ENCODE data around the gene CACNA2D2. TPM values are rescaled to one million over a fixed set of nuclear protein-coding genes. Genes with fewer than 3 reads are reported as not detected.
"Not testable (repeated sequence)": the region's sequence is repeated elsewhere in the genome, so short reads cannot be mapped to it uniquely, and the experiment has no call there.

Gene CACNA2D2
- total RNA-seq, 1 experiment from 2014 or later = 0.02 TPM

GRCh38 chr3:50530001-50530970 lies 26.9 kb upstream of the CACNA2D2 start:
- no peak for DNase-seq (ENCODE audit: extremely low read depth, low read depth)

- DNase-seq (ENCODE audit: extremely low read depth, low read depth) = peak; percentile 31
Measured at GRCh38 chr3:50525987-50526386, 22.6 kb upstream of the CACNA2D2 start.

- no peak for DNase-seq (ENCODE audit: extremely low read depth, low read depth)
Measured at GRCh38 chr3:50525191-50525910, 21.9 kb upstream of the CACNA2D2 start.

DNA sequence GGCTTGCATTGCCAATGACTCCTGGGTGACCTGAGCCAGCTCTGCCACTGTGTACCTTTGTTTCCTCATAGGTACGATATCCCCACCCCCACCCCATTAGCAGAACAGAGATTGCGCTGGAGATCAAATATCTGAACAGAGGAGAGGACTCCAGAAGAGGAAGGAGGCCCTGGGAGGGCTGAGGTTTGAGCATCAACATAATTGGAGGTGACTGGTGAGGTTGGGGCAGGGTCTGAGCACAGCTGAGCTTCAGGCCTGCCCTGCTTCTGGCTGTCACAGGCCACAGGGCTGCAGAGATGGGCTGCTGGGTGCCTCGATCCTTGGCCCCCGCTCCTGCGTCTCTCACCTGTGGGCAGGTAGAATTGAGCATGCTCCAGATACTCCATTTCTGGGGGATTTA lies 21.3 kb upstream of the CACNA2D2 start:
- no peak for DNase-seq (ENCODE audit: extremely low read depth, low read depth)

- no peak for DNase-seq (ENCODE audit: extremely low read depth, low read depth)
Measured at GRCh38 chr3:50523279-50523811, 19.9 kb upstream of the CACNA2D2 start.

GRCh38 chr3:50521572-50521971 lies 18.1 kb upstream of the CACNA2D2 start:
- DNase-seq (ENCODE audit: extremely low read depth, low read depth) = no peak

- DNase-seq (ENCODE audit: extremely low read depth, low read depth) = no peak
Measured at GRCh38 chr3:50520849-50521248, 17.4 kb upstream of the CACNA2D2 start.

DNA sequence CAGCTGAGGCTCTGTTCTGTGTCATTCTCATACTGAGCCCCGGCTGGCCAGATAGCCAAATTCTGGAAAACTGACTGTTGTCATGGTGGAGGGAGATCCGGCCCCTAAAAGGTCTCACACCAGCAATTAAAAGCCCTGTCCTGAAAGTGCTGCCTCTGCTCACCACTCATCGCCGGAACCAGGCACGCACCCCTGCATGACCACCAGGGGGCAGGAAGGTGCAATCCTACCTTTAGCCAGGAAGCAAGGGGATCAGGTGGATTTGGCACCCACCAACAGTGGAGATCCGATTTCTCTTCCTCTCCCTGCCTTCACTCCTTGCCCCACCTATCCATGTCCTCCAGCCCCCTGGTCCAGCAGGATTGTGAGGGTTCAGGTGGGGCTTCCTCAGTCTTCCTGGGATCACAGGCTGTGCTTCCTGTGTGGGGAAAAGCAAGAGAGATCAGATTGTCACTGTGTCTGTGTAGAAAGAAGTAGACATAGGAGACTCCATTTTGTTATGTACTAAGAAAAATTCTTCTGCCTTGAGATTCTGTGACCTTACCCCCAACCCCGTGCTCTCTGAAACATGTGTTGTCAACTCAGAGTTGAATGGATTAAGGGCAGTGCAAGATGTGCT lies 16.1 kb upstream of the CACNA2D2 start:
- peak; percentile 44 for DNase-seq (ENCODE audit: extremely low read depth, low read depth)

GRCh38 chr3:50518436-50518835 lies 15.0 kb upstream of the CACNA2D2 start:
- DNase-seq (ENCODE audit: extremely low read depth, low read depth) = no peak

DNA sequence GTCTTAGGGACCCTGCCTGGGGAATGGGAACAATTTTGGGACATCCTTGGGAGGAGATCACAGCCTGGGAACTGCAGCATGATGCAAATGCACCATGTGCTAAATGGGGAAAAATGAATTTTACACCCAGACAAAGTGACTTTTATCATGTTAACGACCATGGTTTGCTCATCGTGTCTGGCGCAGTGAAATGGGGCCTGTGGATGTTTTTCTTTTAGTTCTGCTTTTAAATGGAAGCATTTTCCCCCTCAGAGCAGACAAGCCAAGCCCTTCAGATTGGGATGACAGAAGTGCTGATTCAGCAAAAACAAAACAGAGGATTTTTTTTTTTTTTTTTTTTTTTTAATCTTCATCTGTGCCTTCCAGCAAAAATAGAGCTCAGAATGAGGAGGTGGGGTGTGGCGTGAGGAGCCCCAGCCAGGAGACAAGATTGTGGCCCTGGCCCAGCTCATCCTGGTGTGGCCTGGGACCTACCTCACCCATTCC lies 14.3 kb upstream of the CACNA2D2 start:
- DNase-seq (ENCODE audit: extremely low read depth, low read depth) = no peak

GRCh38 chr3:50516440-50516871 lies 13.0 kb upstream of the CACNA2D2 start:
- no peak for DNase-seq (ENCODE audit: extremely low read depth, low read depth)

DNA sequence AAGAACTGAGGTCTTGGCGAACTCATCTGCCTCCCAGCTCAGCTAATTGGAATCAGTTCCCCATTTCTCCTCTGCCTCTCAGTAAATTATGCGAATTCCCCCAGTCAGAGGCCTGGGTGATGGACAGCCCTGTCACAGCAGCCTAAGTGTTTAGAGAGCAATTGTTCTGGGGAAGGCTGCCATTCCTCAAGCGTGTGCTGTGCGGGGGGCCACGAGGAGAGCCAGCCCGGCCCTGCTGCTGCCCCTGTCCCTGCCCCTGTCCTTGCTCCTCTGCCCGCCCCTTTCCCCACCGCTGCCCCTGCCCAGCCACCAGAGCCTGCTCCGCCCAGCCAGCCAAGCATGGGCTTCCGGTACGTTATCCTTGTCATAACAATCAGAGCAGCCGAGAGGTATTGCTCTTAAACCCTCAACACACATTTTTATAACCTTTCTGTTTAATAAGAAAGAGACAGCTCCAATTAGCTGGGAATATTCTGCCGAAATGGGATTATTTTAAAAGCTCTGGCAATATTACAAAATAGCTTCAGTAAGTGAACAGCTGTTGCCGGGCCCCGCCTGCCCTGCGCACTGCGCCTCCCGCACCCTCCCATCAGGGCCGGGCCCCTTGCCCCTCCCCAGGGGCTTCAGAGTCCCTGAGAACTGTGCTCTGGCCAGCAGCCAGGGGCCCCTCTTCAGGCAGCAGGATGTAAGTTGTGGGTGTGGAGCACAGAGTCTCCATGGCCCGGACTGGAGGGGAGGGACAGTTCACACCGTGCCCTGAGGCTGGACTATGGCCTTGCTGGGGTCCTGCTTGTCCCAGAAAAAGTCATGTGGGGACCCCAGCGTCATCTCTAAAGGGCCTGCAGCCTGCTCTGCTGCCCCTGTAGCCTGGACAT lies 12.4 kb upstream of the CACNA2D2 start:
- DNase-seq (ENCODE audit: extremely low read depth, low read depth) = no peak

DNA sequence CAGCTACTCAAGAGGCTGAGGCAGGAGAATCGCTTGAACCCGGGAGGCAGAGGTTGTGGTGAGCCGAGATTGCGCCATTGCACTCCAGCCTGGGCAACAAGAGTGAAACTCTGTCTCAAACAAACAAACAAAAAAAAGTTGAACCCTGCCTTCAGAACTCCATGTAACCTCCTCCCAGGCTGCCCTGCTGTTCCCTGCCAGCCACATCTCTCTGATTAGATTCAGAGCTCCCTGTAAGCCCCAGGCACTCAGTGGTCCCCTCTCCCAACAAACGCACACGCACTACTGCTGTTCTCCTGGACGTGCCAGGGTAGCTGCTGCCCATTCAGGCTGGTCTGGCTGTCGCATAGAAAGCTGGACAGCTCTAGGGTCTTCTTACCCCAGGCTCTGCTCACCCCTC lies 9.5 kb upstream of the CACNA2D2 start:
- not testable (repeated sequence) for DNase-seq (ENCODE audit: extremely low read depth, low read depth)

DNA sequence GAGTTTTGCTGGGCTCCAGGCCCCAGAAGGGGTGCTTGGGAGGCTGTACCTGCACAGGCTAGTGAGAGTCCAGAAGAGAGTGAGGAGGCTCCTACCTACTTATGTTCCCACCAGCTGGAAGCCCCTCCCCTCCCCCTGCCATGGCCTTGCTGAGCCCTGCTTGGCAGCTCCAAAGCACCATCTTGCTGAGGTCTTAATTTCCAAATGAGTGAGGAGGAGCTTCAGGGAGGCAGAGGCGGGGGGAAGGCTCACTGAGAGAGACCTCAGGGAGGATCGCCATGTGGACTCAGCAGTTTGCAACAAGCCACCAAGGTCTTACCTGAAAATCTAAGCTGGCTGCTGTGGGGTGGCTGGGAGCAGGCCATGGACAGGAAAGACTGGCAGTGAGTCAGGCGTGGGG lies 8.7 kb upstream of the CACNA2D2 start:
- no peak for DNase-seq (ENCODE audit: extremely low read depth, low read depth)

GRCh38 chr3:50510325-50510724 lies 6.9 kb upstream of the CACNA2D2 start:
- DNase-seq (ENCODE audit: extremely low read depth, low read depth) = no peak

GRCh38 chr3:50509715-50510114 lies 6.3 kb upstream of the CACNA2D2 start:
- no peak for DNase-seq (ENCODE audit: extremely low read depth, low read depth)

DNA sequence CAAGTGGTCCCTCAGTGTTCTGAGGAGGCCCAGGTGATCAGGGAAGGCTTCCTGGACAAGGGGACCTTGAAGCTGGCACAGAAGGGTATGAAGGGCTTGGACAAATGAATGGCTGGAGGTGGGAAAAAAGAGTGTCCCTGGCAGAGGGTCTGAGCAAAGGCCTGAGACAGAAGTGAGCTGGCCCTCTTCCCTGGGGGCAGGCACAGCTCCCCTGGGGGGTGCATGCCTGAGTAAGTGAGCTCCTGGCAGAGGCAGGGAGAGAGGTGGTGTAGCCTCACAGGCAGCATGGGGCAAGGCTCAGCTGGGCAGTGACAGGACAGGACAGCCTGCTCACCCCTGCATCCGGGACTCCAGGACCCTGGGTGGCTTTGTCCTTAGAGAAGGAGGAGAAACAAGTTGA lies 5.4 kb upstream of the CACNA2D2 start:
- DNase-seq (ENCODE audit: extremely low read depth, low read depth) = no peak

DNA sequence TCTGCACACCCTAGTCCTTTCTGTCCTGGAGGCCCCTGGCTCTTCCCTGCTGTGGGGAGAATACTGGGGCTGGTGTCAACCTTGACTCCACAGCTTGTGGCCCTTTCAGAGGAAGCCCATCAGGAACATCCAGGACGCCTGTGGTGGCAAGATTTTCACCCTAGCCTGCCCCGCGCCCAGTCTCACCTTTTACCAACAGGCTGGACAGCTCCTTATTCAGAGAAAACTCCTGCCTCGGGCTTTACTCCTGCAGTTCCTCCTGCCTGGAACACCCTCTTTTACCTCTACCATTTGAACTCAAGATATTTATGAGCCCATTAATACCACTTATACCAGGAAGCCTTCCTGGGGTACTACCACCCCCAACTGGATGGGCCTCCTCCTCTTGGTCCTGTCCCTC lies 2.7 kb upstream of the CACNA2D2 start:
- DNase-seq (ENCODE audit: extremely low read depth, low read depth) = no peak

DNA sequence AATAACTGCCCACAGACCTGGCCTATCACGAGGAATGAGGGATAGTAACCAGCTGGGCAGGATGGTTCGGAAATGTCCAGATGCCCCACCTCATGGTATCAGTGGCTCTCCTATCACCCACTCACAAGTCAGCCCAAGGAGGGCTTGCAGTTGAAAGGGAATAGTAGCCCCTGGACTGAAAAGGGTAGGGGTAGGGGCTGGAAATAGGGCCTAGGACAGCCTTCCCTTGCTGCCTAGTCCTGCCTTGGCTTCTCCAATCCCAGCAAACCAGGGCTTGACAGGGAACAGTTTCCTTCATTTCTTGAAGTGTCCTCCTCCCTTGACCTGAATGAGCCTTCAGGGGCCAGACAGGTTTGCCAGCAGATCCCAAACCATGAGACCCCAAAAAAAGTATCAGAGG lies 1.2 kb upstream of the CACNA2D2 start:
- DNase-seq (ENCODE audit: extremely low read depth, low read depth) = no peak
